Left renal cortex interstitium (tissue), 4 donors: ENCODE data around the gene CADM2. TPM values are rescaled to one million over a fixed set of nuclear protein-coding genes. Genes with fewer than 3 reads are reported as not detected.

ENCODE experiments used
- DNase-seq, 4 donors: peaks; one replicate each; pipeline ENCODE4 v3.0.0-alpha.2; 2013; ENCODE audit warnings: low read depth in 4 of 4, low spot score in 2 of 4, missing footprints in 1 of 4
- polyA plus RNA-seq, 4 donors: library from polyadenylated mRNA; unstranded; fragments of 120-200 nt; gene quantifications; one replicate each; pipeline ENCODE4 v1.2.1, GENCODE V29; 2013; ENCODE audit not compliant: insufficient read length in 4 of 4

The CADM2 gene
- polyA plus RNA-seq, 4 donors, result 0.72 to 0.84 (median 0.81) TPM

- no peak for DNase-seq
Measured at GRCh38 chr3:84983490-84983889, 24.7 kb downstream of the CADM2 start.

GRCh38 chr3:84984429-84984828, 25.6 kb downstream of the CADM2 start:
- no peak for DNase-seq

GRCh38 chr3:84985795-84986194, 27.0 kb downstream of the CADM2 start:
- DNase-seq, result no peak

GRCh38 chr3:84987706-84988504, 29.1 kb downstream of the CADM2 start:
- DNase-seq, result no peak

- DNase-seq, result no peak
Measured at GRCh38 chr3:84989102-84989501, 30.3 kb downstream of the CADM2 start.

GRCh38 chr3:84991422-84991900, 32.7 kb downstream of the CADM2 start:
- DNase-seq, result no peak

- no peak for DNase-seq
Measured at GRCh38 chr3:84993956-84994355, 35.2 kb downstream of the CADM2 start.

- no peak for DNase-seq
Measured at GRCh38 chr3:84998545-84998944, 39.8 kb downstream of the CADM2 start.

- no peak for DNase-seq
Measured at GRCh38 chr3:85003479-85003878, 44.7 kb downstream of the CADM2 start.

- DNase-seq, result no peak
Measured at GRCh38 chr3:85004147-85004546, 45.4 kb downstream of the CADM2 start.

- no peak for DNase-seq
Measured at GRCh38 chr3:85005946-85006345, 47.2 kb downstream of the CADM2 start.

GRCh38 chr3:85007195-85008094, 48.7 kb downstream of the CADM2 start:
- no peak for DNase-seq

GRCh38 chr3:85020828-85021227, 62.0 kb downstream of the CADM2 start:
- DNase-seq, result no peak

GRCh38 chr3:85030052-85030451, 71.3 kb downstream of the CADM2 start:
- no peak for DNase-seq

- DNase-seq, result no peak
Measured at GRCh38 chr3:85037203-85037602, 78.4 kb downstream of the CADM2 start.

GRCh38 chr3:85041001-85041400, 82.2 kb downstream of the CADM2 start:
- DNase-seq, result no peak

- DNase-seq, result no peak
Measured at GRCh38 chr3:85041562-85042055, 82.8 kb downstream of the CADM2 start.

GRCh38 chr3:85050821-85051220, 92.0 kb downstream of the CADM2 start:
- DNase-seq, result no peak

GRCh38 chr3:85051786-85052185, 93.0 kb downstream of the CADM2 start:
- DNase-seq, result no peak

GRCh38 chr3:85053626-85054025, 94.8 kb downstream of the CADM2 start:
- DNase-seq, result no peak

- no peak for DNase-seq
Measured at GRCh38 chr3:85054579-85054978, 95.8 kb downstream of the CADM2 start.
